Muscle of leg (tissue), 16 donors: Measurements from ENCODE around the gene PPP1R3A. TPM values are rescaled to one million over a fixed set of nuclear protein-coding genes. Genes with fewer than 3 reads are reported as not detected.
"Not testable (repeated sequence)": the region's sequence is repeated elsewhere in the genome, so short reads cannot be mapped to it uniquely, and the experiment has no call there.

Experiments used
- DNase-seq: peaks from one replicate; pipeline ENCODE4 v3.0.0; 2013
- H3K27ac ChIP-seq: one replicate; pipeline ENCODE4 v1.5.1; 2013; ENCODE audit warnings: mild to moderate bottlenecking, low read length, control low read depth
- H3K27me3 ChIP-seq: one replicate; pipeline ENCODE4 v1.6.1; 2013; ENCODE audit warnings: low read length; ENCODE audit not compliant: control insufficient read depth, insufficient read depth
- H3K36me3 ChIP-seq: one replicate; pipeline ENCODE4 v1.6.1; 2013; ENCODE audit warnings: low read length; ENCODE audit not compliant: control insufficient read depth, insufficient read depth
- H3K4me1 ChIP-seq: one replicate; pipeline ENCODE4 v1.6.1; 2013; ENCODE audit warnings: low read length; ENCODE audit not compliant: control insufficient read depth, insufficient read depth
- H3K4me3 ChIP-seq: one replicate; pipeline ENCODE4 v1.5.1; 2013; ENCODE audit warnings: low read length, control low read depth
- H3K9me3 ChIP-seq: replicated peaks from 2 replicates; pipeline ENCODE4 v1.6.1; 2013; ENCODE audit warnings: low read depth, low read length; ENCODE audit not compliant: control insufficient read depth
- WGBS: methylation state at CpG from one replicate; pipeline ENCODE4 v1.1.5; 2013; ENCODE audit warnings: missing lambda C conversion rate; ENCODE audit not compliant: insufficient coverage; 5-methylcytosine and 5-hydroxymethylcytosine counted together
- long read RNA-seq, 11 donors: transcript quantifications; one replicate each; lab custom pipeline, GENCODE V29; 2026
- polyA plus RNA-seq, 8 donors: library from polyadenylated mRNA; unstranded; fragments of 120-200 nt; gene quantifications; one replicate each; pipeline versions ENCODE4 v1.2.1 to v1.2.3, GENCODE V29; 2013; ENCODE audit warnings: inconsistent platforms in 1 of 8, low replicate concordance in 1 of 8; ENCODE audit not compliant: insufficient read length in 8 of 8, insufficient read depth in 1 of 8
- total RNA-seq: library from RNA; stranded (reverse); fragments of 120-200 nt; gene quantifications from one replicate; pipeline ENCODE4 v1.2.4, GENCODE V29; 2013

The PPP1R3A gene
- total RNA-seq (63.4 TPM), polyA plus RNA-seq (10 to 100 TPM; 18.2 to 39.9 (median 30.9) TPM)
- long read RNA-seq, donor 1, full-length matches to known transcripts: 7 of 7 reads
- long read RNA-seq, donor 1, partial matches to known transcripts: 0 of 7 reads
- long read RNA-seq, donor 1, other reads (novel, unspliced or antisense): 0 of 7 reads
- long read RNA-seq, donor 2, full-length matches to known transcripts: 2 of 2 reads
- long read RNA-seq, donor 2, partial matches to known transcripts: 0 of 2 reads
- long read RNA-seq, donor 2, other reads (novel, unspliced or antisense): 0 of 2 reads
- long read RNA-seq, donor 3, full-length matches to known transcripts: 25 of 25 reads
- long read RNA-seq, donor 3, partial matches to known transcripts: 0 of 25 reads
- long read RNA-seq, donor 3, other reads (novel, unspliced or antisense): 0 of 25 reads
- long read RNA-seq, donor 4, full-length matches to known transcripts: 4 of 4 reads
- long read RNA-seq, donor 4, partial matches to known transcripts: 0 of 4 reads
- long read RNA-seq, donor 4, other reads (novel, unspliced or antisense): 0 of 4 reads
- long read RNA-seq, donor 5, full-length matches to known transcripts: 28 of 28 reads
- long read RNA-seq, donor 5, partial matches to known transcripts: 0 of 28 reads
- long read RNA-seq, donor 5, other reads (novel, unspliced or antisense): 0 of 28 reads
- long read RNA-seq, donor 6, full-length matches to known transcripts: 15 of 15 reads
- long read RNA-seq, donor 6, partial matches to known transcripts: 0 of 15 reads
- long read RNA-seq, donor 6, other reads (novel, unspliced or antisense): 0 of 15 reads
- long read RNA-seq, donor 7, full-length matches to known transcripts: 15 of 15 reads
- long read RNA-seq, donor 7, partial matches to known transcripts: 0 of 15 reads
- long read RNA-seq, donor 7, other reads (novel, unspliced or antisense): 0 of 15 reads
- long read RNA-seq, donor 8, full-length matches to known transcripts: 10 of 10 reads
- long read RNA-seq, donor 8, partial matches to known transcripts: 0 of 10 reads
- long read RNA-seq, donor 8, other reads (novel, unspliced or antisense): 0 of 10 reads
- long read RNA-seq, donor 9, full-length matches to known transcripts: 21 of 29 reads
- long read RNA-seq, donor 9, partial matches to known transcripts: 8 of 29 reads
- long read RNA-seq, donor 9, other reads (novel, unspliced or antisense): 0 of 29 reads
- long read RNA-seq, donor 10, full-length matches to known transcripts: 21 of 30 reads
- long read RNA-seq, donor 10, partial matches to known transcripts: 9 of 30 reads
- long read RNA-seq, donor 10, other reads (novel, unspliced or antisense): 0 of 30 reads
- long read RNA-seq, donor 11, full-length matches to known transcripts: 23 of 28 reads
- long read RNA-seq, donor 11, partial matches to known transcripts: 5 of 28 reads
- long read RNA-seq, donor 11, other reads (novel, unspliced or antisense): 0 of 28 reads

DNA sequence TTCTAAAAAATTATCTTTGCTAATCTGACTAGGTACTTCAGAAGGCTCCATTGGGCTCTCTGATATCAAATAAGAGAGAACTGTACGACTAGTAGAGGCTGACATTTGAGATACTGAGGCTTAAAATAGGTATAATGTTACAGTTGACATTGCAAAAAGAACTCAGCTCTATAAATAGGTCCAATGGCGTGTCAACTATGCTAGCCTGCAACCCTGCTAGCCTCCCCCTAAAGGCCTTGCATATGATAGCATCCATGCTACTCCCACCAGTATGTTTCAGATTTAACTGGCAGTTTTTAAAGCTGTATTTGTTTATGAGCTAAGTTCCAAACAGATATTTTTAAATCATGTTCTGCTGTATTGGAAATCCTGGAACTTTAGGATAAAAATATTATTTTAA is at the start of gene PPP1R3A:
Gene PPP1R3A (minus strand): TSS at position 64 of the 400 bp plus-strand sequence. CDS start 13 bp downstream, at position 51.
- H3K4me1 ChIP-seq: no peaks in the 10 kb centered on the region
- WGBS: no CpG with 5 or more reads among the region's 2 CpGs
- H3K9me3 ChIP-seq: no peaks in the 10 kb centered on the region
- H3K27ac ChIP-seq: peak within 1 kb of the TSS; percentile 76
- no peaks in the 10 kb centered on the region for H3K36me3 ChIP-seq
- peak within 1 kb of the TSS; percentile 35 for H3K4me3 ChIP-seq
- peak; percentile 57 for DNase-seq
- no peaks in the 10 kb centered on the region for H3K27me3 ChIP-seq

GRCh38 chr7:113963356-113963755 is 44.5 kb upstream of the PPP1R3A start:
- Histone ChIP-seq H3K36me3 (no peaks in the 10 kb centered on the region), H3K27ac (no peak overlapping the region), H3K27me3 (no peaks in the 10 kb centered on the region), H3K4me1 (no peaks in the 10 kb centered on the region), H3K9me3 (peaks cover 2% of the 10 kb centered on the region), H3K4me3 (no peak overlapping the region)
- DNase-seq: no peak
- WGBS: no CpG with 5 or more reads among the region's 2 CpGs

GRCh38 chr7:113959910-113960309 is 41.1 kb upstream of the PPP1R3A start:
- Histone ChIP-seq H3K4me3 (no peak overlapping the region), H3K36me3 (no peaks in the 10 kb centered on the region), H3K9me3 (peaks cover 11% of the 10 kb centered on the region), H3K27ac (no peak overlapping the region), H3K27me3 (no peaks in the 10 kb centered on the region), H3K4me1 (no peaks in the 10 kb centered on the region)
- 100% methylated on average over 1 of the region's 2 CpGs for whole genome bisulfite sequencing
- DNase-seq: no peak

GRCh38 chr7:113955157-113955556 is 36.3 kb upstream of the PPP1R3A start:
- Histone ChIP-seq H3K9me3 (peaks cover 23% of the 10 kb centered on the region), H3K36me3 (no peaks in the 10 kb centered on the region), H3K27me3 (no peaks in the 10 kb centered on the region), H3K27ac (no peak overlapping the region), H3K4me3 (no peak overlapping the region), H3K4me1 (no peaks in the 10 kb centered on the region)
- WGBS: 91% methylated on average over 1 of the region's 2 CpGs
- no peak for DNase-seq

GRCh38 chr7:113953553-113953952 is 34.7 kb upstream of the PPP1R3A start:
- Histone ChIP-seq H3K4me3 (no peak overlapping the region), H3K27ac (no peak overlapping the region), H3K36me3 (no peaks in the 10 kb centered on the region), H3K4me1 (no peaks in the 10 kb centered on the region), H3K27me3 (no peaks in the 10 kb centered on the region), H3K9me3 (peaks cover 22% of the 10 kb centered on the region)
- no CpG with 5 or more reads among the region's 2 CpGs for whole genome bisulfite sequencing
- no peak for DNase-seq

DNA sequence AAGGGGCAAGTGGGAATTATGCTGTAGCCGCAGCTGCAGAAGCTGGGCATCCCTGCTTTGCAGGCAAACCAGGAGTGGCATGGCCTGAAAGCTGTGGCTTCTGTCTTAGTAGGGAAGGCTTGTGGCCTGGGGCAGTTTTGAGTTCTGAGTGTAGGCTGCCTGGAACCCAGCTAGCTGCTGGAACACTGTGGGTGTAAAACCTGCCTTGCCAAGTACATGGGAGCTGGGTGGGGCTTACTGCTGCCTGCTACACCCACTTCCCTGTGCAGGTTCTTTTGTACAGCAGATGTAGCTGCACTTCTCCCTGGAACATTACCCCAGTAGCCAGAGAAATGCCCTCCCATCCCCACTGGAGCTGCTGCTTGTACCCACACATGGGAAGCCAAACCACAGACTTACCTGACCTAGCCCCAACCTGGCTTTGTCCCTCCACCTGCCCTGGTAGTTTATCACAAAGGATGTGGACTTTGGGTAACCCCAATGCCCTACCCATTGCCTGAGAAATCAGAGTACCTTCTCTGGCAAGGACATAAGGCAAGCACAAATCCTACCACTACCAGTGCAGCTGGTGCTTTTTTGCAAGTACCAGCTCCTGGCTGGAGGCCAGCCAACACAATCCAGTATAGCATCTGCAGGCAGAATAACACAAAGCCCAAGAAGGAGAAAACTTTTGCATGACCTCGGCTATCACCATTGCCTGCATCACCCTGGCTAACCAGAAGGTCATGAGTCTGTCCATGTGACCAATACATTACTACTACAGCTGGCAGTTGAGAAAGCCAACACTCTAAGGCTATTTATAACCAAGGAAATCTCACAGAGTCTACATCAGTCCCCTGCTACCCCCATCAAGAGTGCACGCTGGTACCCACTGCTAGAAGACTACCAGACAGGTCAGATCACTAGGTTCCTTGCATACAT is 26.5 kb upstream of the PPP1R3A start:
- peaks cover 12% of the 10 kb centered on the region for H3K4me1 ChIP-seq
- H3K4me3 ChIP-seq: no peak overlapping the region
- H3K27me3 ChIP-seq: no peaks in the 10 kb centered on the region
- WGBS: 78% methylated on average over 2 of the region's 3 CpGs
- no peak overlapping the region for H3K27ac ChIP-seq
- H3K36me3 ChIP-seq: no peaks in the 10 kb centered on the region
- no peaks in the 10 kb centered on the region for H3K9me3 ChIP-seq
- peak; percentile 33 for DNase-seq

DNA sequence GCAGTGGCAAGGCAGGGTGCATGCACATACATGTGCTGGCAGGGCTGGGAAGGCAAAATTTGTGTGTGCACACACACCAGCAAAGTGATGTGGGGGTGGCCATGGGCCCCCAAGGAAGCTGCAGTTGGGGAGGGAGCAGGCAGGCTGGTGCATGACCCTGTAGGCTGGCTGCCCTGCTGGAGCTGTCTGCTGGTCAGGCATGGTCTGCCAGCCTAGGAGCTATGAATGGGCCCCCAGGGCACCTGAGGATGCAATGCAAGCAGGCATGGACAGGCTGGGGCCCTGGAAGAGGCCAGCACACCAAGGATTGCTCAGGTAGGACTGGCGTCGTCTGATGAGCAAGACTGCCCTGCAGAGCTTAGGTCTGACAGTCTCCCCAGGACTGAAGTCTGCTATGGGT is 18.2 kb upstream of the PPP1R3A start:
- Histone ChIP-seq H3K36me3 (no peaks in the 10 kb centered on the region), H3K9me3 (peaks cover 6% of the 10 kb centered on the region), H3K27ac (no peak overlapping the region), H3K4me3 (no peak overlapping the region), H3K4me1 (no peaks in the 10 kb centered on the region), H3K27me3 (no peaks in the 10 kb centered on the region)
- no CpG with 5 or more reads among the region's 2 CpGs for WGBS
- DNase-seq: no peak

DNA sequence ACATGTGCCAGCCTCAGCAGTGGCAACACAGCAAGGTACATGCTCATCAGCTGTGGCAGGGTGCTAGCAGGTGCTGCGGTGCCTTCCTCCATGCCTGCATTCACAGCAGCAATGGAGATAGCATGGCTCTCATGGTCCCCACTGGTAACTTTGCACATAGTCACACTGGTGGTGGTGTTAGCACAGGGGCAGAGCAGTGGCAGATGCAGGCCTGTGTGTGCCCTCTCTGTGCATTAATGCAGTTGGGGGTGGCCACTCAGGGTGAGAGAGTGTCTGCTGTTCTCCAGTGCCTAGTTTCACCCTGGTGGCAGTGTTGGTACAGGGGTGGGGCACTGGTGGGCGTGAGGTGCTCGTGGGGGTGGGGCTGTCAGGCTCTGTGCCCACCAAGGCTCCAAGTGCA is 17.7 kb upstream of the PPP1R3A start:
- H3K4me3 ChIP-seq: no peak overlapping the region
- no peak for DNase-seq
- H3K27ac ChIP-seq: no peak overlapping the region
- no peaks in the 10 kb centered on the region for H3K4me1 ChIP-seq
- H3K9me3 ChIP-seq: peaks cover 9% of the 10 kb centered on the region
- 88% methylated on average over 3 of the region's 3 CpGs for WGBS
- H3K36me3 ChIP-seq: no peaks in the 10 kb centered on the region
- H3K27me3 ChIP-seq: no peaks in the 10 kb centered on the region

- not testable (repeated sequence) for H3K36me3 ChIP-seq, H3K27me3 ChIP-seq, H3K27ac ChIP-seq, H3K4me1 ChIP-seq, H3K4me3 ChIP-seq, DNase-seq, H3K9me3 ChIP-seq
- 100% methylated on average over 1 of the region's 3 CpGs for WGBS
Observed at GRCh38 chr7:113929389-113929788, 10.6 kb upstream of the PPP1R3A start.
